RWPE2 (cell line): ENCODE results near the gene LMX1A.

ENCODE experiments used
- ATAC-seq: fragments of 200-7000 bp; cut with Tn5 transposase; 3 replicates; pipeline ENCODE4 v1.9.1; 2021; ENCODE audit warnings: low read depth
- DNase-seq: peaks from one replicate; pipeline ENCODE4 v3.0.0-alpha.2; 2020; ENCODE audit warnings: low spot score
- H3K27ac ChIP-seq: fragments of 450-650 bp; 2 replicates; pipeline ENCODE4 v1.5.1; 2017; ENCODE audit warnings: mild to moderate bottlenecking; ENCODE audit not compliant: poor library complexity, severe bottlenecking
- H3K27me3 ChIP-seq: fragments of 250-450 bp; sonication (Bioruptor Pico); 2 replicates; pipeline ENCODE4 v1.5.1; 2021; ENCODE audit warnings: mild to moderate bottlenecking, moderate library complexity; ENCODE audit not compliant: insufficient read depth, poor library complexity, severe bottlenecking
- H3K36me3 ChIP-seq: fragments of 250-450 bp; sonication (Bioruptor Pico); 2 replicates; pipeline ENCODE4 v1.5.1; 2020; ENCODE audit warnings: low read depth, mild to moderate bottlenecking, moderate library complexity
- H3K4me1 ChIP-seq: fragments of 250-450 bp; sonication (Bioruptor Pico); 2 replicates; pipeline ENCODE4 v1.5.1; 2021; ENCODE audit warnings: mild to moderate bottlenecking, moderate library complexity; ENCODE audit not compliant: insufficient read depth, poor library complexity, severe bottlenecking
- H3K4me3 ChIP-seq: fragments of 250-450 bp; sonication (Bioruptor Pico); 2 replicates; pipeline ENCODE4 v1.5.1; 2021; ENCODE audit warnings: mild to moderate bottlenecking, moderate library complexity; ENCODE audit not compliant: severe bottlenecking
- H3K9me3 ChIP-seq: fragments of 250-450 bp; sonication (Bioruptor Pico); 2 replicates; pipeline ENCODE4 v1.5.1; 2021; ENCODE audit warnings: mild to moderate bottlenecking, moderate library complexity; ENCODE audit not compliant: severe bottlenecking
- CTCF ChIP-seq: fragments of 450-650 bp; IDR thresholded peaks from one replicate; pipeline ENCODE4 v1.5.1; 2017; ENCODE audit warnings: mild to moderate bottlenecking, moderate library complexity; ENCODE audit not compliant: poor library complexity, severe bottlenecking

LMX1A gene

GRCh38 chr1:165191087-165191486 lies 165.4 kb downstream of the LMX1A start:
- H3K4me1 ChIP-seq, result no peaks in the 10 kb centered on the region
- TF ChIP-seq CTCF, result no peak
- no peak for ATAC-seq

DNA sequence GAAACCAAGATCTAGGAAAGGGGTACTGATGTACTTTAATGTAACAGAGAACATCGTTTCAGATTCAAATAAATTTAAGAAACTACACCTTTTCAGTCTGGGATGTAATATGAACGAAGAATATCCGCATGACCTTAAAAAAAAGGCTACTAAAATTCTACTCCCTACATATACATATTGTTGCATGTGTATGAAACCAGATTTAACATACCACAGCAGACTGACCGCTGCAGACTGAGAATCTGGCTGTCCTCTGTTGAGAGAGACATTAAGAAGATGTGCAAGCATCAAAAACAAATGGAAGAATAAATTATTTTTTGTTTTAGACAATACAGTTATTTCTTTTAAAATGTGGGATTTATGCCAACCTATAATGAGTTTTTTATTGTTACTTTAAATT lies 166.6 kb downstream of the LMX1A start:
- no peak for TF ChIP-seq CTCF
- Histone ChIP-seq H3K4me1 (no peaks in the 10 kb centered on the region), H3K27me3 (no peaks in the 10 kb centered on the region), H3K4me3 (no peak overlapping the region), H3K36me3 (no peaks in the 10 kb centered on the region), H3K9me3 (no peaks in the 10 kb centered on the region), H3K27ac (no peak overlapping the region)
- DNase-seq (no peak), ATAC-seq (no peak)

More at GRCh38 chr1:165191087-165191486, 165.4 kb downstream of the LMX1A start:
- no peak overlapping the region for H3K4me3 ChIP-seq
- H3K27me3 ChIP-seq, result no peaks in the 10 kb centered on the region
- H3K9me3 ChIP-seq, result no peaks in the 10 kb centered on the region
- no peak for DNase-seq
- no peaks in the 10 kb centered on the region for H3K36me3 ChIP-seq
- no peak overlapping the region for H3K27ac ChIP-seq

- no peak for TF ChIP-seq CTCF
These were observed 167.5 kb downstream of the LMX1A start for GRCh38 chr1:165189011-165189410.

DNA sequence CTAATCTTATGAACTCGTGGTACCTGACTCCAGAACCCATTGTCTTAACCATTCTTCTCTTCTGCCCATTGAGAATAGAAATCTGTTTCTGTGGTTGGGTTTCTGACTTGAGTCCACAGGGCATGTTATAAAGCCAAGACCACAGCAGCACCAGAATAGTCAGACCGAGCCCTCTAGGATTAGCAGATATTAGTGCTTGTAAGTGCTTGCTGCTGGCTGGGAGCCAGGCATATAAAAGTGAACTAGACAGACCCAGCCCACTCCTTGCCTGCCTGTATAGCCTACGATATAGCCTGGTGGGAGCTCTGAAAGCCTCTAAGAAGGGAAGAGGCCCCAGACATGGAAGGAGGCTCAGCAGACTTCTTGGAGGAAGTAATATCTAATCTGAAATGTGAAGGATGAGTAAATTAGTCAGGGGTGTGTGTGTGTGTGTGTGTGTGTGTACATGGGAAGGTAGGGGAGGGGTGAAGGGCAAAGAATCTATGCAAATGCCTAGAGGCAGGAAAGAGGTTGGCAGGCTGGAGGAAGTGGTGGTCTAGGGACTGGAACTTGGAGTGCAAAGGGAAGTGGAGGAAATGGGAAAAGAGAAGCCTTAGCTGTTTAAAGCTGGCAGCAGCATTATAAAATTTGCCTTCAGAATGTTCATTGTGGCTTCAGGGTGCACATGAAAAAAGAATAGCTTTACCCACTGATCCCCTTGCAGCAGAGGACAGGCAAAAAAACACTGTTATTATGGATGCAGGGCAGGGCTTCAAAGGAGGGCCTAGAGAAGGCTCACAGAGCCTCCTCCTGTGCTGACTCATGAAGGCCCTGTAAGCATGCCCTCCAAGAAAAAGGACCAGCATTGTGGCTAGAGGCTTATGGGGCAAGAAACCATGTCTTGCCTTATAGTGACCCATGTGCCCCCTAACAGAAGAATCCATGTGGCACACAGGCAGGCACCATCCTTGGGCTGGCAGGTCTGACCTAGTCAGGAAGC lies 169.2 kb downstream of the LMX1A start:
- Histone ChIP-seq H3K36me3 (no peaks in the 10 kb centered on the region), H3K27me3 (no peaks in the 10 kb centered on the region), H3K4me3 (no peak overlapping the region), H3K27ac (no peak overlapping the region), H3K4me1 (no peaks in the 10 kb centered on the region), H3K9me3 (no peaks in the 10 kb centered on the region)
- ATAC-seq, result no peak
- TF ChIP-seq CTCF, result no peak
- no peak for DNase-seq

More at GRCh38 chr1:165189011-165189410, 167.5 kb downstream of the LMX1A start:
- H3K36me3 ChIP-seq, result no peaks in the 10 kb centered on the region
- H3K4me3 ChIP-seq, result no peak overlapping the region
- no peaks in the 10 kb centered on the region for H3K4me1 ChIP-seq
- DNase-seq, result no peak
- no peaks in the 10 kb centered on the region for H3K27me3 ChIP-seq
- no peaks in the 10 kb centered on the region for H3K9me3 ChIP-seq
- no peak overlapping the region for H3K27ac ChIP-seq
- no peak for ATAC-seq
